Mesendoderm (in vitro differentiated cells): Measurements from ENCODE around the gene ARL5C.
"Not testable (repeated sequence)": the region's sequence is repeated elsewhere in the genome, so short reads cannot be mapped to it uniquely, and the experiment has no call there.

Source experiments
- DNase-seq: peaks from one replicate; pipeline ENCODE4 v3.0.0; 2013
- H2AK5ac ChIP-seq: 2 replicates; pipeline ENCODE4 v1.6.1; 2013; ENCODE audit warnings: low read length, inconsistent platforms
- H2BK120ac ChIP-seq: 2 replicates; pipeline ENCODE4 v1.6.1; 2013; ENCODE audit warnings: low read depth, mild to moderate bottlenecking, low read length, moderate library complexity, mixed read lengths
- H2BK15ac ChIP-seq: replicated peaks from 2 replicates; pipeline ENCODE4 v1.6.1; 2013; ENCODE audit warnings: low read depth, mild to moderate bottlenecking, moderate library complexity
- H2BK5ac ChIP-seq: 2 replicates; pipeline ENCODE4 v1.6.1; 2013; ENCODE audit warnings: low read length, inconsistent platforms
- H3K18ac ChIP-seq: 2 replicates; pipeline ENCODE4 v1.6.1; 2013; ENCODE audit warnings: mild to moderate bottlenecking, low read length, mixed read lengths
- H3K23ac ChIP-seq: one replicate; pipeline ENCODE4 v1.6.1; 2013; ENCODE audit warnings: low read length
- H3K27ac ChIP-seq: 2 replicates; pipeline ENCODE4 v1.5.1; 2013; ENCODE audit warnings: low read depth, mild to moderate bottlenecking, inconsistent platforms, low read length, moderate library complexity
- H3K27me3 ChIP-seq: 2 replicates; pipeline ENCODE4 v1.6.1; 2013; ENCODE audit warnings: low read length, control low read depth, mild to moderate bottlenecking, inconsistent platforms; ENCODE audit not compliant: insufficient read depth, poor library complexity
- H3K36me3 ChIP-seq: 2 replicates; pipeline ENCODE4 v1.6.1; 2013; ENCODE audit warnings: low read length, inconsistent platforms; ENCODE audit not compliant: control insufficient read depth, insufficient read depth
- H3K4ac ChIP-seq: one replicate; pipeline ENCODE4 v1.6.1; 2013; ENCODE audit warnings: low read depth, mild to moderate bottlenecking, low read length, moderate library complexity
- H3K4me1 ChIP-seq: 2 replicates; pipeline ENCODE4 v1.6.1; 2013; ENCODE audit warnings: low read depth, low read length, inconsistent platforms; ENCODE audit not compliant: control insufficient read depth
- H3K4me2 ChIP-seq: 2 replicates; pipeline ENCODE4 v1.6.1; 2013; ENCODE audit warnings: low read length
- H3K4me3 ChIP-seq: 2 replicates; pipeline ENCODE4 v1.5.1; 2013; ENCODE audit warnings: mild to moderate bottlenecking, low read length
- H3K56ac ChIP-seq: one replicate; pipeline ENCODE4 v1.6.1; 2013; ENCODE audit warnings: low read length
- H3K79me1 ChIP-seq: 2 replicates; pipeline ENCODE4 v1.6.1; 2013; ENCODE audit warnings: low read length, inconsistent platforms
- H3K79me2 ChIP-seq: 2 replicates; pipeline ENCODE4 v1.6.1; 2013; ENCODE audit warnings: mild to moderate bottlenecking, low read length; ENCODE audit not compliant: control insufficient read depth, insufficient read depth
- H3K9ac ChIP-seq: 2 replicates; pipeline ENCODE4 v1.6.1; 2013; ENCODE audit warnings: low read length, inconsistent platforms
- H4K5ac ChIP-seq: one replicate; pipeline ENCODE4 v1.6.1; 2013; ENCODE audit warnings: low read length
- H4K8ac ChIP-seq: one replicate; pipeline ENCODE4 v1.6.1; 2013; ENCODE audit warnings: low read depth, mild to moderate bottlenecking, control low read depth, low read length, moderate library complexity
- WGBS: extraction: QIAGEN DNeasy Blood & Tissue Kit; methylation state at CpG from one replicate; pipeline ENCODE4 v1.1.7; 2013; ENCODE audit warnings: low lambda C conversion rate, missing lambda C conversion rate; ENCODE audit not compliant: insufficient coverage; ENCODE audit errors: extremely low coverage; 5-methylcytosine and 5-hydroxymethylcytosine counted together

Gene ARL5C

DNA sequence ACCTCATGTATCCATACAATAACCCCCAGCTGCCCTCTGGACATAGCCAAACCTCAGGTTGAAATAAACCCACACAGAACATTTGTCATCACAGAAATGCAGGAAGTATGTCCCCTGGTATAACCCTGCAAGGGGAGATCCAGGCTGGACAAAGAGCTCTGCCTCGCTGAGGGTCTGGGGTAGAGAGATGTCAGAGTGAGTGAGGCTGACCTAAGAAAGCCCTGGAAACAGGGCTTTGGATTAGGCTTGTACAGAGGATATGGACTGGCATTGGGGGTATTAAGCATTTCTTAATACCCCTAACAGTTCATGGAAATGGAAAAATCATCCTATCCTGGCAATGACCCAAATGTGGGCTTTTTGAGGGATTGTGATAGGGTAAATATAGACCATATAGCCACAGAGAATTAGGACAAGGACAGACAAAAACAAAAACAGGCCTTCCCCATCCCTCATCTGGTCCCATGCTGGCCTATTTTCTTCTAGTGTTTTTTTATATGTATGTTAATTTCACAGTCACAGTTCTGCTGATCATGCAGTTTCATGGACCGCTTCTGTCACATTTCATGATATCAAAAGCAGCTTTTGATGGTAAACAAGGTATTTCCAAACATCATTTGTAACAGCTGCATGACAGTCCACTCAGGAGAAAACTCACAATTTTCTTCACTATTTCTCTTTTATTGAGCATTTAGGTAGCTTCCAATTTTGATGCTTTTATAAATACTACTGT is 40.7 kb downstream of the ARL5C start:
- Histone ChIP-seq H3K36me3 (no peaks in the 10 kb centered on the region), H3K9ac (no peak overlapping the region), H3K4me2 (no peak overlapping the region), H3K79me2 (no peaks in the 10 kb centered on the region), H3K27me3 (no peaks in the 10 kb centered on the region), H3K56ac (no peak overlapping the region), H2BK15ac (no peak overlapping the region), H3K27ac (no peak overlapping the region), H2BK5ac (no peak overlapping the region), H3K4ac (no peak overlapping the region), H3K23ac (no peak overlapping the region), H2BK120ac (no peak overlapping the region), H4K8ac (no peak overlapping the region), H4K5ac (no peak overlapping the region), H3K4me1 (no peaks in the 10 kb centered on the region), H2AK5ac (no peak overlapping the region), H3K4me3 (no peak overlapping the region), H3K18ac (no peak overlapping the region), H3K79me1 (no peaks in the 10 kb centered on the region)
- DNase-seq, result no peak
- WGBS, result no CpG with 5 or more reads among the region's 2 CpGs

DNA sequence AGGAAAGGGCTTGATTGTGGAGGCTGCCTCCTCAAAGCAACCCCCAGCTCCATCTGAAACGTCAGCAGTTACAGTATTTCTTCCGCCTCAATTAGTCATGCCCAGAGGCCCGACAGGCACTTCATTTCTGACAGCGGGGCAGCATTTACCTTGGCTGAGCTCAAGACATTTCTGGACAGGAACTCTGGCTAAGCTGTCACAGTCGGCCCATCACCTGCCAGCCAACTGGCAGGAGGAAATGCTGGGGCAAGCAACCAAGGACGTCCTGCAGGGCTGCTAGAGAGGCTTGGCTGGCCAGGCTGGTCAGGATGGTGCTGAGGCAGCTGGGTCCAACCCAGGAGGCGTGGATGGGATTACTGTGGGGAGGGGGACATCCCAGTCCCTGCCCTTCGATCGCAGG is 42.3 kb downstream of the ARL5C start:
- Histone ChIP-seq H2BK5ac (no peak overlapping the region), H4K8ac (no peak overlapping the region), H3K79me1 (no peaks in the 10 kb centered on the region), H3K4me2 (no peak overlapping the region), H3K79me2 (no peaks in the 10 kb centered on the region), H3K4me3 (no peak overlapping the region), H3K23ac (no peak overlapping the region), H2AK5ac (no peak overlapping the region), H3K56ac (no peak overlapping the region), H3K4me1 (no peaks in the 10 kb centered on the region), H4K5ac (no peak overlapping the region), H3K9ac (no peak overlapping the region), H3K27me3 (no peaks in the 10 kb centered on the region), H3K36me3 (no peaks in the 10 kb centered on the region), H2BK120ac (no peak overlapping the region), H3K18ac (no peak overlapping the region), H2BK15ac (no peak overlapping the region), H3K4ac (no peak overlapping the region), H3K27ac (no peak overlapping the region)
- WGBS, result no CpG with 5 or more reads among the region's 9 CpGs
- DNase-seq, result no peak

DNA sequence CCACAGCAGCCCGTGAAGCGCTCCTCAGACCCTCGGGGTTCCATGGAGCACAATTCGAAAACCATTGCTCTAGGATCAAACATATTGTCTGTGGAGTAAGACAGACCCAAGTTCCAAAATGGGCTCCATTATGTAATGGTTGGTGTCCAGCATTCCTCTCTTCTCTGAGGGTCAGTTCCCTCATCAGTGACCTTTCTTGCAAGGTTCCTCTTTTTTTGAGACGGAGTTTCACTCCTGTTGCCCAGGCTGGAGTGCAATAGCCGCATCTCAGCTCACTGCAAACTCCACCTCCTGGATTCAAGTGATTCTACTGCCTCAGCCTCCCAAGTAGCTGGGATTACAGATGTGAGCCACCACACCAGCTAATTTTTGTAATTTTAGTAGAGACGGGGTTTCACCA is 43.0 kb downstream of the ARL5C start:
- H3K56ac ChIP-seq, result no peak overlapping the region
- no peaks in the 10 kb centered on the region for H3K79me2 ChIP-seq
- no peak overlapping the region for H2BK5ac ChIP-seq
- H3K18ac ChIP-seq, result no peak overlapping the region
- no peak overlapping the region for H2BK120ac ChIP-seq
- H3K27me3 ChIP-seq, result no peaks in the 10 kb centered on the region
- WGBS, result no CpG with 5 or more reads among the region's 7 CpGs
- H3K79me1 ChIP-seq, result no peaks in the 10 kb centered on the region
- no peak overlapping the region for H3K4ac ChIP-seq
- no peak overlapping the region for H3K4me2 ChIP-seq
- no peak overlapping the region for H3K27ac ChIP-seq
- no peak overlapping the region for H3K4me3 ChIP-seq
- DNase-seq, result no peak
- no peak overlapping the region for H4K8ac ChIP-seq
- H3K36me3 ChIP-seq, result no peaks in the 10 kb centered on the region
- no peak overlapping the region for H3K23ac ChIP-seq
- no peak overlapping the region for H2BK15ac ChIP-seq
- no peak overlapping the region for H4K5ac ChIP-seq
- H2AK5ac ChIP-seq, result no peak overlapping the region
- H3K9ac ChIP-seq, result no peak overlapping the region
- no peaks in the 10 kb centered on the region for H3K4me1 ChIP-seq

- not testable (repeated sequence) for DNase-seq, H3K56ac ChIP-seq, H3K4me3 ChIP-seq, H3K79me1 ChIP-seq, H3K36me3 ChIP-seq, H2AK5ac ChIP-seq, H2BK5ac ChIP-seq, H3K27ac ChIP-seq, H3K4me2 ChIP-seq, H3K4me1 ChIP-seq, H2BK15ac ChIP-seq, H4K8ac ChIP-seq, H3K23ac ChIP-seq, H3K18ac ChIP-seq, H3K4ac ChIP-seq, H3K79me2 ChIP-seq, H3K27me3 ChIP-seq, H4K5ac ChIP-seq, H2BK120ac ChIP-seq, H3K9ac ChIP-seq
- WGBS, result no CpG with 5 or more reads among the region's 10 CpGs
Measured at GRCh38 chr17:39121919-39122318, 44.0 kb downstream of the ARL5C start.

DNA sequence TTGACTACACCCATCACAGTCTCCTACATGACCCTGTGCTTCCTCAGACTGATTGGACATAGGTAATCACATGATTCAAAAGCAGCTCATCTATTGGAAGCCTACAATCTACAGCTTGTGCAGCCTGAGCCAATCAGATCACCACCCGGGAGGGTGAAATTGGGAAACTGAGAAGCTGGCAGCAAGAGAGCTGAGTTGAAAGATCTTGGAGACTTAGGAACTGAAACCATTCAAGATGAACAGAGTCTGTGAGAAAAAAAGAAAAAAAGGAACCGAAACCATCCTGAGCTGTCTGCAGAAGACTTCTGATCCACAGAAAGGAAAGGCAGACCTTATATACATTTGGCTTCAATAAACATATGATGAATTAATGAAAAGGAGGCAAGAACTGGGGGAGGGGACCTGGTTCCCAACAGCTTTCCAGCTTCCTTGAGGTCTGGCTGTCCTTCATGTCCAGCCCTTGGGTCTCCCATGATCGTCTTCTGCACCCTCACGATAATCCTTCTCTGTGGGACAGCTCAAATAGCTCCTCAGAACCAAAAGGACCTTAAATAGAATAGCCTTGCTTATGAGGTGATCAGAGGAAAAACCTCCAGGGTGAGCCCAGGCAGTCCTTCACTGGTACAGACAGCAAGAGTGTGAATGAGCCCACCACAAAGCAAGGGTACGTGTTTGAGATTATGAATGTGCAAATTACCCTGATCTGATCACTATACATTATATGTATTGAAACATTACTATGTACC is 47.1 kb downstream of the ARL5C start:
- Histone ChIP-seq H2BK15ac (no peak overlapping the region), H2BK5ac (no peak overlapping the region), H4K8ac (no peak overlapping the region), H3K27ac (no peak overlapping the region), H2AK5ac (no peak overlapping the region), H3K36me3 (no peaks in the 10 kb centered on the region), H3K4me2 (no peak overlapping the region), H3K9ac (no peak overlapping the region), H3K79me1 (no peaks in the 10 kb centered on the region), H3K27me3 (no peaks in the 10 kb centered on the region), H3K56ac (no peak overlapping the region), H3K79me2 (no peaks in the 10 kb centered on the region), H3K4me1 (no peaks in the 10 kb centered on the region), H3K4me3 (no peak overlapping the region), H3K18ac (no peak overlapping the region), H3K23ac (no peak overlapping the region), H4K5ac (no peak overlapping the region), H3K4ac (no peak overlapping the region), H2BK120ac (no peak overlapping the region)
- DNase-seq, result no peak
- no CpG with 5 or more reads among the region's 5 CpGs for WGBS
